MM.1S (cell line): ENCODE results near the gene MAGI1.

ENCODE experiments used
- DNase-seq: peaks from one replicate; pipeline ENCODE4 v3.0.0-alpha.2; 2015
- H2AFZ ChIP-seq: fragments of 300-600 bp; sonication (generic); 2 replicates; pipeline ENCODE4 v1.6.0; 2016; ENCODE audit warnings: antibody characterized with exemption, low read length
- H3F3A ChIP-seq: fragments of 300-600 bp; sonication (generic); 2 replicates; pipeline ENCODE4 v1.6.1; 2016; ENCODE audit warnings: mild to moderate bottlenecking, antibody characterized with exemption, low read length, moderate library complexity, mixed read lengths; ENCODE audit not compliant: insufficient read depth
- H3K27ac ChIP-seq: fragments of 300-600 bp; sonication (generic); 2 replicates; pipeline ENCODE4 v1.5.1; 2016; ENCODE audit warnings: mild to moderate bottlenecking, low read length
- H3K27me3 ChIP-seq: fragments of 300-600 bp; sonication (generic); replicated peaks from 2 replicates; pipeline ENCODE4 v1.6.0; 2016; ENCODE audit warnings: low read length; ENCODE audit not compliant: insufficient read depth
- H3K36me3 ChIP-seq: fragments of 300-600 bp; sonication (generic); replicated peaks from 2 replicates; pipeline ENCODE4 v1.6.1; 2016; ENCODE audit warnings: mild to moderate bottlenecking, low read length, mixed read lengths; ENCODE audit not compliant: insufficient read depth
- H3K4me1 ChIP-seq: fragments of 300-600 bp; sonication (generic); 2 replicates; pipeline ENCODE4 v1.6.1; 2016; ENCODE audit warnings: low read length, mixed read lengths
- H3K4me2 ChIP-seq: fragments of 300-600 bp; sonication (generic); 2 replicates; pipeline ENCODE4 v1.6.0; 2016; ENCODE audit warnings: low read depth, low read length
- H3K4me3 ChIP-seq: fragments of 300-600 bp; sonication (generic); 2 replicates; pipeline ENCODE4 v1.5.1; 2016; ENCODE audit warnings: low read length, mixed read lengths
- H3K79me2 ChIP-seq: fragments of 300-600 bp; sonication (generic); 2 replicates; pipeline ENCODE4 v1.6.1; 2016; ENCODE audit warnings: mixed run types, low read length, mixed read lengths
- H3K9ac ChIP-seq: fragments of 300-600 bp; sonication (generic); 2 replicates; pipeline ENCODE4 v1.6.1; 2016; ENCODE audit warnings: low read length, mixed read lengths
- H3K9me2 ChIP-seq: fragments of 300-600 bp; sonication (generic); replicated peaks from 2 replicates; pipeline ENCODE4 v1.6.1; 2016; ENCODE audit warnings: mild to moderate bottlenecking, low read length, mixed read lengths; ENCODE audit not compliant: insufficient read depth
- H3K9me3 ChIP-seq: fragments of 300-600 bp; sonication (generic); replicated peaks from 2 replicates; pipeline ENCODE4 v1.6.1; 2016; ENCODE audit warnings: mild to moderate bottlenecking, low read length, mixed read lengths; ENCODE audit not compliant: insufficient read depth
- H4K20me1 ChIP-seq: fragments of 300-600 bp; sonication (generic); 2 replicates; pipeline ENCODE4 v1.6.1; 2016; ENCODE audit warnings: mild to moderate bottlenecking, low read length, moderate library complexity, mixed read lengths; ENCODE audit not compliant: insufficient read depth
- CTCF ChIP-seq: fragments of 300-600 bp; sonication (generic); IDR thresholded peaks from 2 replicates; pipeline ENCODE4 v1.5.1; 2016; ENCODE audit warnings: antibody characterized with exemption, low read length, mixed read lengths
- EZH2 ChIP-seq: fragments of 300-600 bp; sonication (generic); optimal IDR thresholded peaks from 2 replicates; pipeline ENCODE3; 2017; ENCODE audit warnings: low read depth, mild to moderate bottlenecking, antibody characterized with exemption, low read length, mixed read lengths
- EZH2phosphoT487 ChIP-seq: fragments of 300-600 bp; sonication (generic); IDR thresholded peaks from 2 replicates; pipeline ENCODE4 v1.6.1; 2018; ENCODE audit warnings: antibody characterized with exemption, low read length

Gene MAGI1

GRCh38 chr3:65381496-65382010 is 657.2 kb downstream of the MAGI1 start:
- no peak overlapping the region for H3K27ac ChIP-seq

GRCh38 chr3:65379223-65379622 is 659.5 kb downstream of the MAGI1 start:
- Histone ChIP-seq H3K27me3 (no peaks in the 10 kb centered on the region), H3K4me1 (no peaks in the 10 kb centered on the region), H3K9me2 (no peaks in the 10 kb centered on the region), H3K9me3 (no peaks in the 10 kb centered on the region), H3K79me2 (no peaks in the 10 kb centered on the region), H3K27ac (no peak overlapping the region), H3F3A (no peaks in the 10 kb centered on the region), H3K4me3 (no peak overlapping the region), H3K9ac (no peak overlapping the region), H3K4me2 (no peak overlapping the region), H2AFZ (no peak overlapping the region), H3K36me3 (no peaks in the 10 kb centered on the region), H4K20me1 (no peaks in the 10 kb centered on the region)
- TF ChIP-seq EZH2phosphoT487, result no peak
- no peak for TF ChIP-seq EZH2
- TF ChIP-seq CTCF, result no peak
- no peak for DNase-seq

More at GRCh38 chr3:65381496-65382010, 657.2 kb downstream of the MAGI1 start:
- Histone ChIP-seq H3K9me3 (no peaks in the 10 kb centered on the region), H3K27me3 (no peaks in the 10 kb centered on the region), H3K9ac (no peak overlapping the region), H4K20me1 (no peaks in the 10 kb centered on the region), H2AFZ (no peak overlapping the region), H3K79me2 (no peaks in the 10 kb centered on the region), H3K4me2 (no peak overlapping the region), H3K36me3 (no peaks in the 10 kb centered on the region), H3K4me1 (no peaks in the 10 kb centered on the region), H3K4me3 (no peak overlapping the region), H3F3A (no peaks in the 10 kb centered on the region), H3K9me2 (no peaks in the 10 kb centered on the region)
- no peak for DNase-seq
- TF ChIP-seq EZH2phosphoT487 (no peak), CTCF (no peak), EZH2 (no peak)

DNA sequence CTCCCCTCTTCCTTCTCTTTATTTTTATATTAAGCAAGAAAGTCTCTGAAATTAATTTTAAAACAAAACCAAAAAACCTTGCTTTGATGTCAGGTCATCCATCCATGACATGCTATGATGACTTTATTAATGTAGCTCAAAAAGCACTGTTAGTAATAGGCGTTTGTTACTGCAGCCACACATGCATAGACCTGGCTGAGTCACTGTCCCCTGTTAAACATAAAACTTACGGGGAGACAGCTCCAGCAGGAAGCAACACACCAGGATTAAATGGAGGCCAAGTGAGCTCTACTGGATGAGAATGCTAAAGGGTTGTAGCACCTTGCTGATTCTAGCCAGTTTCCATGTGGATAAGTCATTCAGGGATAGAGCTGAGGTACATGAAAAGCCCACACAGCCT is 661.1 kb downstream of the MAGI1 start:
- DNase-seq, result no peak
- no peaks in the 10 kb centered on the region for H3K27me3 ChIP-seq
- TF ChIP-seq EZH2, result no peak
- no peak for TF ChIP-seq EZH2phosphoT487
- TF ChIP-seq CTCF, result no peak
- H3K4me1 ChIP-seq, result no peaks in the 10 kb centered on the region
- no peak overlapping the region for H3K4me2 ChIP-seq
- H3K79me2 ChIP-seq, result no peaks in the 10 kb centered on the region
- no peak overlapping the region for H2AFZ ChIP-seq
- no peak overlapping the region for H3K27ac ChIP-seq
- no peak overlapping the region for H3K9ac ChIP-seq
- no peaks in the 10 kb centered on the region for H4K20me1 ChIP-seq
- H3F3A ChIP-seq, result no peaks in the 10 kb centered on the region
- H3K4me3 ChIP-seq, result no peak overlapping the region
- no peaks in the 10 kb centered on the region for H3K9me3 ChIP-seq
- no peaks in the 10 kb centered on the region for H3K36me3 ChIP-seq
- no peaks in the 10 kb centered on the region for H3K9me2 ChIP-seq
